GM19372 (cell line): ENCODE measurements around the gene RSPH6A.
"Not testable (repeated sequence)": the region's sequence is repeated elsewhere in the genome, so short reads cannot be mapped to it uniquely, and the experiment has no call there.

Experiments used
- ATAC-seq: cut with Tn5 transposase; IDR thresholded peaks from one replicate; pipeline ENCODE4 v1.9.1; 2021; ENCODE audit warnings: mild to moderate bottlenecking, low read depth, moderate library complexity; ENCODE audit not compliant: unreplicated experiment

RSPH6A gene

DNA sequence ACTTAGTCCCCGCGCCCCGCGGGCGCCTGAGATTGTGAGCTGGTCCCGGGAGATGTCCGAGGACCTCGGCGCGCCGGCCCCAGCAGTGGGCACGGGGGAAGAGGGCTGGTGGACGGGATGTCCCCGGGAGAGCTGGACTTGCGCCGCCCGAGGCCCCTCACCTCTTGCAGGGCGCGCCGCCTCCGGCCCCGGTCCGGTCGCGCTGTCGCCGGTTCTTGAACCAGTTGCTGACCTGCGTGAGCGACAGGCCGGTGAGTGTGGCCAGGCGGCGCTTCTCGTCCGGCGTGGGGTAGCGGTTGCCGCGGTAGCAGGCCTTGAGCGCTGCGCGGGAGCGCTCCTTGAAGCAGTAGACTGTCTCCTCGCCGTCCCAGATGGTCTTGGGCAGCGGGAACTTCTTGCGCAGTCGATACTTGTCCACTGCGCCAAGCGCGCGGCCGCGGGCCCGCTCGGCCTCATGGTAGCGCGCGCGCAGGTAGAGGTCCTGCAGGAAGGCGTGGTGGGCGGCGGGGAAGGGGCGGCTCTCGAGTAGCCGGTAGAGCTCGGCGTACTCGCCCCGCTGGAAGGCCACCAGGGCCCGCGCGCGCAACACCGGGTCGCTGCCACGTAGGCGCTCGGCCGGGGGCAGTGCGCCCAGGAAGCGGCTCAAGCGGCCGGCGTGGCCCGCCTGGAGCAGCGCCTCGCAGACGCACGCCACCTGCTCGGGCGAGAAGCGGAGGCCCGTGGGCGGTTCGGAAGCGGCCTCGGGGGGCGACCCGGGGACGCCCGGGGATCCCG, 47.0 kb downstream of the RSPH6A start:
- no peak for ATAC-seq

DNA sequence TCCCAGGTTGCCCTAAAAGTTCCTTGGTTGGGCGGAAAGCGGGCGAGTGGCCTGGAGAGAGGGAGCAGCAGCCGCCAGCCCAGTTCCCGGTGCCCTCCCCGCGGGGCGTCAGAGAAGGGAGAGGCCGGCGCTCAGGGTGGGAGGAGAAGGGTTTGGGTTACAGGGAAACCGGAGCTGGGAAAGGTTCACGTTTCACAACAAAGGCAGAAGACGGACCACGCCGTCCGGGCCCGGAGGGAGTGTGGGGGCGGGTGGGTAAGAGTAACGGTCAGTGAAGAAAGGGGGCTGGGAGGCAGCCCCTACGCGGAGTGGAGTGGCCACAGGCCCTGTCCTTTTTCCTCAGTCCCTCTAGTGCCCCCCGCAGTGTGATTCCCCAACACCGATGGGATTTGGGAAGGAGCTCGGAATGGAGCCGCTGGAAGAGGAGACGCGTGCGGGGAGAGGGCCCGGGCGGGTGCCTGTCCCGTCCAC, 47.7 kb downstream of the RSPH6A start:
- ATAC-seq = no peak

DNA sequence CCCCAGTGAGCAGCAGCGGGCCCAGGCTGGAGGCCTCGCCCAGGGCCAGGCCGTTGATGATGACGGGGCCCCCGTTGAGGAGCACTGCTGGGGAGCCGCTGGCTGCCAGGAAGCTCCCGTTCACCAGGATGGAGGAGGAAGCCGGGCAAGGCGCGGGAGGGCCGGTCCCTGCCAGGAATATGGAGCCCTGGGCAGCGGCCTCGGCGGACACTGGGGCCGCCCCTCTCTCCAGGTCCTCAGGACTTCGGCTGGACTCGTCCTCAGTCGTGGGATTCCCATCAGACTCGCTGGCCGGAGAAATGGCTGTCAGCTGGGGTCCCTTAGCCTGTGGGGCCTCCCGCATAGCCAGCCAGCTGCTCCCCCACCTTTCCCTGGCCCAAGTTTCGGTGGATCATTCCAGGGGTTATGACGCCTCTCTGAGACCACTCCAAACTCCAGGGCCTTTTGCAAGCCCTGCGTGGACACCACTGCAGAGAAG, 48.2 kb downstream of the RSPH6A start:
- ATAC-seq = no peak

DNA sequence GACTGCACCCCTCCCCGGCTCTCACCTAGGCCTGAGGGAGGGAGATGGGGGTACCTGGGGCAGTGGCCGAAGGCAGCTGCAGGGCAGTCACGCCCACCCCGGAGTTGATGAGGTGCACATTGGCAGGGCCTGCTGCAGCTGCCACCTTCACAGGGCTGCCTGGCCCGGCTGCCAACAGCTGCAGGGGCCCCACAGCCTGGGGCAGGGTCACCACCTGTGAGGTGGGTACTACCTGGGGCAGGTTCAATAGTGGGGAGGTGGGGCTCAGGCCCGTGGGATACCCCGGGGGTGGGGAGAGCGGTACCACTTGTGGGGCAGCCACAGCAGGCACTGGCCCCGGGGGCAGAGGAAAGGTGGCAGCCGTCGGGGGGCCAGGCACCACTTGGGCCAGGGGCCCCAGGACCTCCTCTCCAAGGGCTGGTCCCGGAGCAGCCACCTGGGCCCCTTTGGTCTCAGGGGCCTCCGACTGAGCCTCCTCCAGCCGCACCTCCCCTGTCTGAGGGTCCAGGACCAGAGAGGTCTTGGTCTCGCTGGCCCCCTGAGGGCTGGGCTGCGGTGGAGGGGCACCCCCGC, 48.7 kb downstream of the RSPH6A start:
- ATAC-seq = no peak

DNA sequence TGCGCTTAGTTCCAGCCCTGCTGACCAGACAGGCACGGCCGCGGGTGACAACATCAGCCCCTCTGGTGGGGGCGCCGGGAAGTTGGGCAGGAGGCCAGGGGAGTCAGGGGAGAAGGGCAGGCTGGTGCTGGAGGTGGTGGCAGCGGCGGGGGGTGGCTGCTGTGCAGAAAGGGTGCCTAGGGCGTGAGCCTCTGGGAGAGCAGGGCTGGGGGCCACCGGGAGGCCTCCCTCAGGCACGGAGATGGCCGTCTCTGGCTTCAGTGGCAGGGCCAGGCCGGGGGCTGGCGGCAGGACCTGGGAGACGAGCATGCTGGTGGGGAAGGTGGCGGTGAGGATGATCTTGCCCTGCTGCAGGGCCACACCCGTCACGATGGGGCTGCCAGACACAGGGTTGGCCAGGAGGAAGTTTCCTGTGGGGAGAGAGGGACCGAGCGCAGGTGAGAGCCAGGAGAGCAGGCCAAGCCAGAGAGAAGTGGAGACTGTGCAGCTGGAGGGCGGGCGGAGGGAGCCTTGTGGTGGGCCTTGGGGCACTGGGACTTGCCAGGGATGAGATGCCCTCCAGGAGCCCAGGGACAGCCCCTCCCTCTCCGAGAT, 49.3 kb downstream of the RSPH6A start:
- ATAC-seq = no peak

DNA sequence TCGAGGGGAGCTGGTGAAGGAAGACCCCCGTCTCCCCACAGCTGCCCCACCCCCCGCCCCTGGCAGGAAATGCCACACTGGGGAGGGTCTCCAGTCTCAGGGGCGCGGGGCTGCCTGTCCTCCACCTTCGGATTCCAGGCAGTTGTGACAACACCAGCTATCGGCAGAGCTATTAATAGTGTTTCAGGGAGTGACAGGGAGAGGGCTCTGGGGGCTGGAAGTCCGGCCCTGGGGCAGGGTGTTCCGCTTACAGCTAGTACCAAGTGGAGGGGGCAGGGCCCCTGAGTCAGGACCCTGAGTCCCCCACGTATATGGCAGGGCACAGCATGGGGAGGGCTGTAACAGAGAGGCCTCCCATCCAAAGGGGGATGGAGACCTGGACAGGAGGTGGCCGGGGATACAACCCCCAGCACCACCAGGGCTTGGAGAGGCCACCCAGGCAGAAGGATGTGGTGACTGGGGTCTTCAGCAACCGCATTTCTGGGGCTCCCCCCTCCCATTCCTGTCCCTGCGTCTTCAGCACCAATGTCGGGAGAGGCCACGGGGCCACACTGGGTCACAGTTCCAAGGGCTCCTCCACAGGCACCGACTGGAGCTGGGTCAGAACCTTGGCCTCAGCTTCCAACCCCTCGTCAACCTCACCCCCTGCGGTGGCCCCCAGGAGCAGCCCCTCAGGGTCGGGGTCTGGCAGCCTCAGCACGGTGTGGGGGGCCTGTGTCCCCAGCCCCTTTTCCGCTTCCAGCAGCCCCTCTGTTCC, 50.0 kb downstream of the RSPH6A start:
- ATAC-seq = no peak

DNA sequence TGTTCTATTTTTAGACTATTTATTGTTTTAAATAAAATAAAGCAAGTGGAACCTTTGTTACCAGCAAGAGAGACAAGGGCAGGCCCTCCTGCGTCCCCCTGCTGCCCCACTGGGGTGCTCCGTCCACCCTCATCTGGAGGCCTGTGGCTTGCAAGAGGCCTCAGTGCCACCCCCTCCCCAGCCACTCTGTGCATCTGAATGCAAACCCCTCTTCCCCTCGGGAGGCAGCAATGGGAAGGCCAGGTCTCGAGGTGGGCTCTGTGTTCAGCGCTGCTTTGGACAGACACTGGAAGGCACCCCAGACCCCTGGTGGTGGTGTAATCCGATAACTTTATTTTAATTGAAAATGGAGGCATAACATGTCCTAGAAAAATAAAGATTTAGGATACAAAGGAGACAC, 50.6 kb downstream of the RSPH6A start:
- ATAC-seq = no peak

DNA sequence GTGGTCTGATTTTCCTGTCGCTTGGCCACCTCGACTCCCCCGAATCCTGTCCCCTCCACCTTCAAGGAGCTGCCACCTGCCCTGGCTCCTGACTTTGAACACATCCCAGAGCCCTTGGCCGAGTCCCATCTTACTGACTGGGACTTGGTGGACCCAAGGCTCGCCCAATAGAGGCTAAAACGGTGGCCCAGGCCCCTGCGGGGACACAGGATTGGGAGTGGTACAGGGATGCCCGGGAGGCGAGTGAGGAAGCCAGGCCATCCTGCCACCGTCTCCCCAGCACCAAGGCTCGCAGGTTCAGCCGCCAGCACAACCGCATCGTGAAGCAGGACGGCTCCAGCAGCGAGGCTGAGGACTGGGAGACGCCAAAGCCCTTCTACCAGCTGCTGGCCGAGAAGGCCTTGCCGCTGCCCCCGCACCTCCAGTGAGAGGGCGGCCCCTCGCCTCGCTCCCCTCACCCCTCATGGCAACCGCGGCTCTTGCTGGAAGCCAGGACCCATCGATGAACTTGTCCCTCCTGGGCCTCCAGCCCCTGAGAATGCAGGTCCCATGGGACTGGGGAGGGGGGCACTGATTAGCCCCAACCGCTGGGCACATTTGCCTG, 51.3 kb downstream of the RSPH6A start:
- no peak for ATAC-seq

DNA sequence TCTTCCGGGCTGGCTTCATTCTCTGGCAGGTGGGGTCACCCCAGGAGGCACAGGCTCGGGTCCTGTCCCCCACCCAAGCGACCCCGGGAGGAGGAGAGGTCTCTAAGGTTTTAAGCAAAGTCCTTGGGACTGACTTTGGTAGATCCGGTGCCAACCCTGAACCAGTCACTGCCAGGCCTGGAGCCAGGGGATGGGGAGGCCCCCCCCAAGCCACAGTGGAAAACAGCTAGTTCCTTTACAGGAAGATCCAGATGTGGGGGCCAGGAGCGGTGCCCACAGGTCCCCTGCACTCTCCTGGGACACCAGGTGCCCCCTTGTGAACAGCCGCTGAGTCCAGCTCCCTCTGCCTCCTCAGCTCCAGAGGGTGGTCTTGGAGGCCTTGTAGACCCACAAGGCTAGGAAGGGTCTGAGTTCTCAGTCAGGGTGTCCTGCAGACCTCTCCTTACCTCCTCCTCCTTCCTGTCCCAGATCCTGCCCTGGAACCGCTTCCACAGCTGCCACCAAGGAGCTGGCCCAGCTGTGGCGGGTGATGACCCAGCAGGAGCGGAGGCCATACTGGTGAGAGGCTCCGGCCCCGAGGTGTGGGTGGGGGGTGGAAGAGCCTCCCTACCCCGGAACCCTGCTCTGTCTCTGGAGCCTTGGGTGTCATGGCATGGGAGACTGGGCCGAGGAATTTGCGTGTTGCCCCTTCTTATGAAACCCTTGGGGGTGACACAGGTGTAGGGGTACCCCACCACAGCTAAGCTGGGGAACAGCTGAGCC, 52.1 kb downstream of the RSPH6A start:
- ATAC-seq = no peak

DNA sequence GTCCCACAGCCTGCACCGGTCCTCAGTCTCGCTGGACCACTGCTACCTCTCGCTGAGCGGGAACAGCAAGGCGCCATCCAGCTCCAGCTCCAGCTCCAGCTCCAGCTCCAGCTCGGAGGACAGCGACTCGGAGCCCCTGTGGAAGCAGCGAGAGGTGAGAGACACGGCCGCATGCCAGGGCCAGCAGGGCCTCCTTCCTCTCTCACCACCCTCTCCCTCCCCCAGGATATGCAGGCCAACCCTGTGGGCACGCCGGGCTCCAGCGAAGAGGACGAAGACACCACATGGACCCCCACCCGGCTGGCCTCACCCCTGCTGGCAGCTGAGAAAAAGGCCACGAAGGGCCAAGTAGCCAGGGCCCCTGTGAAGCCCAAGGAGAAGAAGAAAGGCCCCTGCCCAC, 53.4 kb downstream of the RSPH6A start:
- ATAC-seq = no peak

DNA sequence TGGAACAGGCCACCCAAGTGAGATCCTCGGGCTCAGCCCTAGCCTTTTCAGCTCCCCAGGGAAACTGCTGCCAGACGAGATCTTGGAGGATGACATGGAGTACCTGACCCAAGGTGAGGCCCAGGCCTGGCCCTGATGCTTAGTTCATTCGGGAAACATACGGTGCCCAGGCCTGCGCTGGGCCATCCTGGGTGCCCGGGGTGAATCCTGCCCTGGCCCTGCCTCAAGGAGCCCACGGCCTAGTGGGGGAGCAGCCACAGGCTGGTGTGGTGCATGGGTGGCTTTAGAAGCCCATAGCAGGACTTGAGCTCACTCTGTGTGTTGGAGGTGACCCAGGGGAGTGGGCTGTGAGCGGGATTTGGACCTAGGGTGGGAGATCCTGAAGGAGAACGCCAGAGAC, 56.2 kb downstream of the RSPH6A start:
- no peak for ATAC-seq

DNA sequence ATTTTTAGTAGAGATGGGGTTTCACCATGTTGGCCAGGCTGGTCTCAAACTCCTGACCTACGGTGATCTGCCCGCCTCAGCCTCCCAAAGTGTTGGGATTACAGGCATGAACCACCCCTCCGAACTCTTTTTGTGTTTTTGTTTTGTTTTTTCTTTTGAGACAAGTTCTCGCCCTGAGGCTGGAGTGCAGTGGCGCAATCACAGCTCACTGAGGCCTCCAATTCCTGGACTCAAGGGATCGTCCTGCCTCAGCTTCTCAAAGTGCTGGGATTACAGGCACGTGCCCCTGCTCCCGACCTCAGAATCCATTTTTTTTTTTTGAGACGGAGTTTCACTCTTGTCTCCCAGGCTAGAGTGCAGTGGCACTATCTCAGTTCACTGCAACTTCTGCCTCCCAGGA, 57.4 kb downstream of the RSPH6A start:
- ATAC-seq = no peak

DNA sequence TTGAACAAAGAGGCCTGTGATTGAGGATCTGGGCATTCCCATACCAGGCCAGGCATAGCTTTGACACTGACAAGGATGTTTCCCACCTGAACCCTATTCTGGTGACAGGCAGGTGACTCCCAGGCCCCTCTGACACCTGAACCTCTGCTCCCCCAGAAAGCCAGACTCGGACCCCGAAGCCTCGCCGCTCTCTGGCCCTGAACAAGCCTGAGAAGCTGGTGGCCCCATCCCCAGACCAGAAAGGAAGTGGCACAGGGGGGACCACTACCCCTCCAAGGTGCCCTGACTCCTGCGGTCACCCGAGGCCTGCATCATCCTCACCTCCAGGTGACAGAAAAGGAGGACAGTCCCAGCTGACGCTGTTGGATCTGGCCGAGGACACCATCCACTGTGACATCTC, 60.8 kb downstream of the RSPH6A start:
- no peak for ATAC-seq

DNA sequence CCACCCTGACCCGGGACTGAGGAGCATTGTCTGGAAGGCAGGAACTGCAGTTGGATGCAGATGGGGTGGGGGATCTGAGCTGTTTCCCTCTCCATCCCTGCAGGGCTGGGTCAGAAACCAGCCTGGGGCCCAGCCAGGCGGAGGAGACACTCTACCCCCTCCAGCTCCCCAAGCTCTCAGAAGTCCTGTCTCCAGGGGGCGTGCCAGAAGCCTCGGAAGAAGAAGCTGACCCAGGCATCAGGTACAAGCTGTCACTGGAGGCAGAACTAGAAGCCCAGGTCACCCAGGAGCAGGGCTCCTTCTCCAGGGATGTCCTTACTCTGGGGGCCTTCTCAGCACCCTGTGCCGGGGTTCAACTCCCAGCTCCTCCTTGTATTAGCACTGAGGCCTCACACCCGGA, 61.6 kb downstream of the RSPH6A start:
- ATAC-seq = no peak

DNA sequence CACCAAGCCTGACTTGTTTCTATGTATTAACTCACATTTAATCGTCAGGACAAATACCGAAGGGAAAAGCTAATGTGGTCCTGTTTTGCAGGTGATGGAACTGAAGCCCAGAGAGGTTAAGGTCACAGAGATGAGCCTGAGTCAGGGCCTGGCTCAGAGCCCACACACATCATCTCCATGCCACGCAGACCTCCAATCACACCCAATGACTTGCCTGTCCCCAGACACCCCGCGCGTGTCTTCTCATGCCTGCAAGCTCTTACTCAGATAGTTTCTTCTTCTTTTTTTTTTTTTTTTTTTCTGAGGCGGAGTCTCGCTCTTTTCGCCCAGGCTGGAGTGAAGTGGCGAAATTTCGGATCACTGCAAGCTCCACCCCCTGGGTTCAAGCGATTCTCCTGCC, 62.5 kb downstream of the RSPH6A start:
- no peak for ATAC-seq

DNA sequence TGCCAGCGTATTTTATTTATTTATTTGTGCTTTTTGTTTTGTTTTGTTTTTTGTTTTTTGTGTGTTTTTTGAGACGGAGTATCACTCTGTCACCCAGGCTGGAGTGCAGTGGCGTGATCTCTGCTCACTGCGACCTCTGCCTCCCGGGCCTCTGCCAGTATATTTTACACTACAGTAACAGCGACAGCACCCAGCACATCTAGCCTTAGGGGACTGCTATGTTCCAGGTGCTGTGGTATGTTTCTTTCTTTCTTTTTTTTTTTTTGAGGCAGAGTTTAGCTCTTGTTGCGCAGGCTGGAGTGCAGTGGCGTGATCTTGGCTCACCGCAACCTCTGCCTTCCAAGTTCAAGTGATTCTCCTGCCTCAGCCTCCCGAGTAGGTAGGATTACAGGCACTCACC, 63.6 kb downstream of the RSPH6A start:
- ATAC-seq = not testable (repeated sequence)

DNA sequence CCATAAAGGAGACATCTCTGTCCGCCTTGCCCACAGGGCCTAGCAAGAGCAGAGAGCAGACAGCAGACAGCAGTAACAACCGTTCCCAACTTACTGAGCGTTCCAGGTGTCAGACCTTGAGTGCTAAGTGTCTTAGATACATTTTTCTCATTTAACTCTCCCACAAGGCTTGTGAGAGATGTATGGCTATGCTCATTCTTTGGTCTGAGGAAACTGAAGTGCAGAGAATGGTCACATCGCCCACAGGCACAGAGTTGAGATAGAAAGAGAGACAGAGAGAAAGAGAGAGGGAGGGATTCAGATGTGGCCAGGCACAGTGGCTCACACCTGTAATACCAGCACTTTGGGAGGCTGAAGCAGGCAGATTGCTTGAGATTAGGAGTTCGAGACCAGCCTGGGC, 67.6 kb downstream of the RSPH6A start:
- ATAC-seq = no peak

DNA sequence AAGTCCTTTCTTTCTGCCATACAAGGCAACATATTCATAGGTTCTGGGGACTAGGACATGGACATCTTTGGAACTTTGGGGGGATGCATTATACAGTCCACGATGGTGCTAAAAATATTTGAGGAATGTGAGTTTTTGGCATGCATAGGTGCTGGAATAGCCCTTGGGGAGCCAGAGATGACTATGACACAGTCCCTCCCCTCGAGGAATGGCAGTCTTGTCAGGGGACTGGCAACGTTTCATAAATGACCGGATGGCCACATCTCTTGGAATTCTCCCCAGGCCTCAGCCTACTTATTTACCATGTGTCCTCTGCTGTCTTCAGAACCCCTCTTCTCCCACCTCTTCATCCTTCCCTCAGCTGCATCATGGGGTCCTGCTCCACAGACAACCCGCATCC, 68.2 kb downstream of the RSPH6A start:
- ATAC-seq = no peak
